ENCODE data around the gene ULBP1.
"Not testable (repeated sequence)": the region's sequence is repeated elsewhere in the genome, so short reads cannot be mapped to it uniquely, and the experiment has no call there.

The ULBP1 gene

GRCh38 chr6:149967591-149967990 is 3.8 kb downstream of the ULBP1 start:
- no peak overlapping the region for H3K4me3 ChIP-seq (ENCODE audit: low read depth, low read length)
- ChIA-PET CTCF (no interaction called here), POLR2A (no interaction called here)
- no peak for DNase-seq (ENCODE audit: low read depth, low spot score)
- no peak for TF ChIP-seq CTCF (IDR thresholded peaks at IDR 0.05; ENCODE audit: insufficient read depth, low read length, missing control alignments)

- POLR2A ChIA-PET; H3K4me3 ChIP-seq (ENCODE audit: low read depth, low read length); DNase-seq (ENCODE audit: low read depth, low spot score); CTCF ChIA-PET: not testable (repeated sequence)
Observed at GRCh38 chr6:149967999-149968398, 4.3 kb downstream of the ULBP1 start.

- CTCF ChIA-PET; DNase-seq (ENCODE audit: low read depth, low spot score); POLR2A ChIA-PET: not testable (repeated sequence)
Observed at GRCh38 chr6:149968909-149969308, 5.2 kb downstream of the ULBP1 start.

GRCh38 chr6:149969635-149970034 is 5.9 kb downstream of the ULBP1 start:
- DNase-seq (ENCODE audit: low read depth, low spot score) = no peak
- no peak for TF ChIP-seq CTCF (IDR thresholded peaks at IDR 0.05; ENCODE audit: insufficient read depth, low read length, missing control alignments)
- H3K4me3 ChIP-seq (ENCODE audit: low read depth, low read length) = no peak overlapping the region
- ChIA-PET CTCF (no interaction called here), POLR2A (no interaction called here)

More at GRCh38 chr6:149968909-149969308, 5.2 kb downstream of the ULBP1 start:
- not testable (repeated sequence) for H3K4me3 ChIP-seq (ENCODE audit: low read depth, low read length)

- CTCF ChIA-PET = not testable (repeated sequence)
Observed at GRCh38 chr6:149974394-149974793, 10.7 kb downstream of the ULBP1 start.

GRCh38 chr6:149974825-149975224 is 11.1 kb downstream of the ULBP1 start:
- ChIA-PET POLR2A (no interaction called here), CTCF (no interaction called here)
- no peak overlapping the region for H3K4me3 ChIP-seq (ENCODE audit: low read depth, low read length)
- no peak for TF ChIP-seq CTCF (IDR thresholded peaks at IDR 0.05; ENCODE audit: insufficient read depth, low read length, missing control alignments)
- no peak for DNase-seq (ENCODE audit: low read depth, low spot score)

More at GRCh38 chr6:149974394-149974793, 10.7 kb downstream of the ULBP1 start:
- POLR2A ChIA-PET; H3K4me3 ChIP-seq (ENCODE audit: low read depth, low read length); DNase-seq (ENCODE audit: low read depth, low spot score): not testable (repeated sequence)

GRCh38 chr6:149975400-149975799 is 11.7 kb downstream of the ULBP1 start:
- no peak for TF ChIP-seq CTCF (IDR thresholded peaks at IDR 0.05; ENCODE audit: insufficient read depth, low read length, missing control alignments)
- no peak overlapping the region for H3K4me3 ChIP-seq (ENCODE audit: low read depth, low read length)
- no peak for DNase-seq (ENCODE audit: low read depth, low spot score)
- CTCF ChIA-PET = no interaction called here
- POLR2A ChIA-PET = no interaction called here

- ChIA-PET CTCF (no interaction called here), POLR2A (no interaction called here)
- DNase-seq (ENCODE audit: low read depth, low spot score) = no peak
- H3K4me3 ChIP-seq (ENCODE audit: low read depth, low read length) = no peak overlapping the region
- TF ChIP-seq CTCF (IDR thresholded peaks at IDR 0.05; ENCODE audit: insufficient read depth, low read length, missing control alignments) = no peak
Observed at GRCh38 chr6:149977221-149977620, 13.5 kb downstream of the ULBP1 start.

Measured in AG04449 (cell line).